WTC11 (cell line): ENCODE measurements around the gene PLCL2. TPM values are rescaled to one million over a fixed set of nuclear protein-coding genes. Genes with fewer than 3 reads are reported as not detected.

Experiments used
- ATAC-seq: fragments of 200-7000 bp; cut with Tn5 transposase; 2 replicates; pipeline ENCODE4 v1.10.0; 2021; ENCODE audit warnings: mild to moderate bottlenecking, moderate library complexity
- CTCF ChIA-PET: fragments of 300-600 bp; sonication (Branson Sonifier 250); formaldehyde crosslinking; loops from one replicate; lab custom pipeline; 2021; ENCODE audit warnings: antibody characterized with exemption; lab: Charles Lee
- POLR2A ChIA-PET: fragments of 350-600 bp; sonication (Branson Sonifier 250); formaldehyde crosslinking; loops from one replicate; lab custom pipeline; 2021; ENCODE audit warnings: antibody characterized with exemption; lab: Charles Lee
- DNase-seq: peaks from one replicate; pipeline ENCODE4 v3.0.0; 2021; ENCODE audit warnings: low spot score
- H3K27ac Mint-ChIP-seq: 2 replicates; pipeline ENCODE4 v1.8.0; 2021; ENCODE audit warnings: mixed read lengths
- H3K27me3 Mint-ChIP-seq: 2 replicates; pipeline ENCODE4 v1.8.0; 2021; ENCODE audit warnings: low read depth, mild to moderate bottlenecking, moderate library complexity, mixed read lengths
- H3K36me3 Mint-ChIP-seq: 2 replicates; pipeline ENCODE4 v1.8.0; 2021; ENCODE audit warnings: mixed read lengths
- H3K4me1 Mint-ChIP-seq: 2 replicates; pipeline ENCODE4 v1.8.0; 2022; ENCODE audit warnings: mixed read lengths
- H3K4me3 Mint-ChIP-seq: 2 replicates; pipeline ENCODE4 v1.8.0; 2021; ENCODE audit warnings: mild to moderate bottlenecking, moderate library complexity, mixed read lengths
- H3K9me3 Mint-ChIP-seq: 2 replicates; pipeline ENCODE4 v1.8.0; 2021; ENCODE audit warnings: mixed read lengths
- CBFB ChIP-seq: sonication (generic); formaldehyde crosslinking; IDR thresholded peaks from 2 replicates; pipeline ENCODE4 v1.8.1; 2022; ENCODE audit warnings: mild to moderate bottlenecking, low read depth, missing genetic modification reagents
- CREM ChIP-seq: sonication (generic); formaldehyde crosslinking; IDR thresholded peaks from 2 replicates; pipeline ENCODE4 v1.8.1; 2022; ENCODE audit warnings: mild to moderate bottlenecking, missing genetic modification reagents, moderate library complexity
- ELF4 ChIP-seq: sonication (generic); formaldehyde crosslinking; IDR thresholded peaks from 2 replicates; pipeline ENCODE4 v1.8.1; 2022; ENCODE audit warnings: low read depth, mild to moderate bottlenecking, moderate library complexity, missing genetic modification reagents
- EMX1 ChIP-seq: fragments of 250-450 bp; sonication (Bioruptor Pico); IDR thresholded peaks from 2 replicates; pipeline ENCODE4 v1.8.0; 2021; ENCODE audit warnings: mild to moderate bottlenecking
- ESRRA ChIP-seq: sonication (generic); formaldehyde crosslinking; IDR thresholded peaks from 2 replicates; pipeline ENCODE4 v1.8.1; 2022; ENCODE audit warnings: mild to moderate bottlenecking, missing genetic modification reagents, borderline replicate concordance
- FOXJ3 ChIP-seq: sonication (generic); formaldehyde crosslinking; IDR thresholded peaks from 2 replicates; pipeline ENCODE4 v1.9.0; 2021; ENCODE audit warnings: missing genetic modification reagents, mild to moderate bottlenecking, borderline replicate concordance
- HMGXB4 ChIP-seq: sonication (generic); formaldehyde crosslinking; IDR thresholded peaks from 2 replicates; pipeline ENCODE4 v1.8.1; 2023; ENCODE audit warnings: mild to moderate bottlenecking, moderate library complexity, missing genetic modification reagents
- IRF2 ChIP-seq: sonication (generic); formaldehyde crosslinking; IDR thresholded peaks from 2 replicates; pipeline ENCODE4 v1.8.0; 2022; ENCODE audit warnings: low read depth, missing genetic modification reagents, borderline replicate concordance
- JUN ChIP-seq: sonication (generic); formaldehyde crosslinking; IDR thresholded peaks from 2 replicates; pipeline ENCODE4 v1.8.0; 2023; ENCODE audit warnings: mild to moderate bottlenecking, missing genetic modification reagents
- MLX ChIP-seq: sonication (generic); formaldehyde crosslinking; IDR thresholded peaks from 2 replicates; pipeline ENCODE4 v1.8.1; 2023; ENCODE audit warnings: mild to moderate bottlenecking, missing genetic modification reagents, moderate library complexity
- MXD4 ChIP-seq: fragments of 250-450 bp; sonication (Bioruptor Pico); IDR thresholded peaks from 2 replicates; pipeline ENCODE4 v1.8.0; 2021; ENCODE audit warnings: mild to moderate bottlenecking, moderate library complexity, borderline replicate concordance
- NR2C2 ChIP-seq: sonication (generic); formaldehyde crosslinking; IDR thresholded peaks from 2 replicates; pipeline ENCODE4 v1.8.0; 2022; ENCODE audit warnings: mild to moderate bottlenecking, missing genetic modification reagents
- PRRX2 ChIP-seq: fragments of 250-450 bp; sonication (Bioruptor Pico); IDR thresholded peaks from 2 replicates; pipeline ENCODE4 v1.8.0; 2021; ENCODE audit warnings: mild to moderate bottlenecking
- SOX15 ChIP-seq: fragments of 250-450 bp; sonication (Bioruptor Pico); IDR thresholded peaks from 2 replicates; pipeline ENCODE4 v1.9.0; 2021; ENCODE audit warnings: mild to moderate bottlenecking
- ZBTB43 ChIP-seq: sonication (generic); formaldehyde crosslinking; IDR thresholded peaks from 2 replicates; pipeline ENCODE4 v1.8.1; 2023; ENCODE audit warnings: mild to moderate bottlenecking, missing genetic modification reagents
- ZNF219 ChIP-seq: sonication (generic); formaldehyde crosslinking; IDR thresholded peaks from 2 replicates; pipeline ENCODE4 v1.8.0; 2023; ENCODE audit warnings: missing genetic modification reagents, mild to moderate bottlenecking, borderline replicate concordance
- ZNF263 ChIP-seq: sonication (generic); formaldehyde crosslinking; IDR thresholded peaks from 2 replicates; pipeline ENCODE4 v1.8.1; 2022; ENCODE audit warnings: low read depth, mild to moderate bottlenecking, moderate library complexity, missing genetic modification reagents
- total RNA-seq: library from RNA; stranded (reverse); gene quantifications from 3 replicates; pipeline ENCODE4 v1.2.3, GENCODE V29; 2021
- TF ChIP-seq, protein P1 (sequence below): sonication (generic); formaldehyde crosslinking; conservative IDR thresholded peaks from 2 replicates; pipeline ENCODE4 v1.8.1; 2023; ENCODE audit warnings: mild to moderate bottlenecking, low read depth, missing genetic modification reagents, moderate library complexity
- TF ChIP-seq, protein P2 (sequence below): sonication (generic); formaldehyde crosslinking; IDR thresholded peaks from 2 replicates; pipeline ENCODE4 v1.8.1; 2023; ENCODE audit warnings: mild to moderate bottlenecking, missing genetic modification reagents, moderate library complexity
- TF ChIP-seq, protein P3 (sequence below): sonication (generic); formaldehyde crosslinking; conservative IDR thresholded peaks from 2 replicates; pipeline ENCODE4 v1.8.1; 2022; ENCODE audit warnings: mild to moderate bottlenecking, missing genetic modification reagents
- TF ChIP-seq, protein P4 (sequence below): sonication (generic); formaldehyde crosslinking; IDR thresholded peaks from 2 replicates; pipeline ENCODE4 v1.8.0; 2022; ENCODE audit warnings: mild to moderate bottlenecking, missing genetic modification reagents

Gene PLCL2
- total RNA-seq, 1 experiment from 2014 or later, result 11.8 TPM

GRCh38 chr3:16990163-16990562, 105.4 kb downstream of the PLCL2 start (continued):
- TF ChIP-seq, protein P1, sequence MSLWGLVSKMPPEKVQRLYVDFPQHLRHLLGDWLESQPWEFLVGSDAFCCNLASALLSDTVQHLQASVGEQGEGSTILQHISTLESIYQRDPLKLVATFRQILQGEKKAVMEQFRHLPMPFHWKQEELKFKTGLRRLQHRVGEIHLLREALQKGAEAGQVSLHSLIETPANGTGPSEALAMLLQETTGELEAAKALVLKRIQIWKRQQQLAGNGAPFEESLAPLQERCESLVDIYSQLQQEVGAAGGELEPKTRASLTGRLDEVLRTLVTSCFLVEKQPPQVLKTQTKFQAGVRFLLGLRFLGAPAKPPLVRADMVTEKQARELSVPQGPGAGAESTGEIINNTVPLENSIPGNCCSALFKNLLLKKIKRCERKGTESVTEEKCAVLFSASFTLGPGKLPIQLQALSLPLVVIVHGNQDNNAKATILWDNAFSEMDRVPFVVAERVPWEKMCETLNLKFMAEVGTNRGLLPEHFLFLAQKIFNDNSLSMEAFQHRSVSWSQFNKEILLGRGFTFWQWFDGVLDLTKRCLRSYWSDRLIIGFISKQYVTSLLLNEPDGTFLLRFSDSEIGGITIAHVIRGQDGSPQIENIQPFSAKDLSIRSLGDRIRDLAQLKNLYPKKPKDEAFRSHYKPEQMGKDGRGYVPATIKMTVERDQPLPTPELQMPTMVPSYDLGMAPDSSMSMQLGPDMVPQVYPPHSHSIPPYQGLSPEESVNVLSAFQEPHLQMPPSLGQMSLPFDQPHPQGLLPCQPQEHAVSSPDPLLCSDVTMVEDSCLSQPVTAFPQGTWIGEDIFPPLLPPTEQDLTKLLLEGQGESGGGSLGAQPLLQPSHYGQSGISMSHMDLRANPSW (CRISPR knock-in tag), result no peak
- no peak for TF ChIP-seq EMX1 (CRISPR knock-in tag)
- TF ChIP-seq, protein P2, sequence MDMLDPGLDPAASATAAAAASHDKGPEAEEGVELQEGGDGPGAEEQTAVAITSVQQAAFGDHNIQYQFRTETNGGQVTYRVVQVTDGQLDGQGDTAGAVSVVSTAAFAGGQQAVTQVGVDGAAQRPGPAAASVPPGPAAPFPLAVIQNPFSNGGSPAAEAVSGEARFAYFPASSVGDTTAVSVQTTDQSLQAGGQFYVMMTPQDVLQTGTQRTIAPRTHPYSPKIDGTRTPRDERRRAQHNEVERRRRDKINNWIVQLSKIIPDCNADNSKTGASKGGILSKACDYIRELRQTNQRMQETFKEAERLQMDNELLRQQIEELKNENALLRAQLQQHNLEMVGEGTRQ, result no peak
- no peak for TF ChIP-seq ZNF219 (CRISPR knock-in tag)
- no peak for TF ChIP-seq ESRRA (CRISPR knock-in tag)
- TF ChIP-seq ZNF263 (CRISPR knock-in tag), result no peak
- no peak for TF ChIP-seq ELF4
- TF ChIP-seq ZBTB43 (CRISPR knock-in tag), result no peak
- no peak for TF ChIP-seq JUN (CRISPR knock-in tag)
- TF ChIP-seq MXD4 (CRISPR knock-in tag), result no peak
- no peak for TF ChIP-seq NR2C2 (CRISPR knock-in tag)
- no peak for TF ChIP-seq MLX
- no peak for TF ChIP-seq IRF2
- TF ChIP-seq FOXJ3, result no peak
- TF ChIP-seq PRRX2 (CRISPR knock-in tag), result no peak
- no peak for TF ChIP-seq CBFB (CRISPR knock-in tag)

GRCh38 chr3:16992198-16992597, 107.4 kb downstream of the PLCL2 start:
- Mint-ChIP-seq H3K27me3 (peaks cover 77% of the 10 kb centered on the region), H3K9me3 (no peaks in the 10 kb centered on the region), H3K4me3 (no peak overlapping the region), H3K36me3 (no peaks in the 10 kb centered on the region), H3K27ac (no peak overlapping the region), H3K4me1 (peaks cover 6% of the 10 kb centered on the region; the same call in 1 of the 2 replicates)
- CTCF ChIA-PET, result no interaction called here
- TF ChIP-seq HMGXB4 (CRISPR knock-in tag) (no peak), CREM (CRISPR knock-in tag) (no peak), SOX15 (CRISPR knock-in tag) (no peak), CBFB (CRISPR knock-in tag) (no peak), PRRX2 (CRISPR knock-in tag) (no peak)
- TF ChIP-seq, protein P3, sequence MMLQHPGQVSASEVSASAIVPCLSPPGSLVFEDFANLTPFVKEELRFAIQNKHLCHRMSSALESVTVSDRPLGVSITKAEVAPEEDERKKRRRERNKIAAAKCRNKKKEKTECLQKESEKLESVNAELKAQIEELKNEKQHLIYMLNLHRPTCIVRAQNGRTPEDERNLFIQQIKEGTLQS (CRISPR knock-in tag), result no peak
- TF ChIP-seq, protein P4, sequence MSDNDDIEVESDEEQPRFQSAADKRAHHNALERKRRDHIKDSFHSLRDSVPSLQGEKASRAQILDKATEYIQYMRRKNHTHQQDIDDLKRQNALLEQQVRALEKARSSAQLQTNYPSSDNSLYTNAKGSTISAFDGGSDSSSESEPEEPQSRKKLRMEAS (CRISPR knock-in tag), result no peak
- ATAC-seq (no peak), DNase-seq (no peak)
- POLR2A ChIA-PET, result no interaction called here
